Activated T-cell treated with anti-CD3 and anti-CD28 coated beads, Interleukin-2, amount 50 U/mL, for 72 hours (primary cell): Measurements from ENCODE around the gene NUP210. TPM values are rescaled to one million over a fixed set of nuclear protein-coding genes. Genes with fewer than 3 reads are reported as not detected.

Source experiments
- ATAC-seq, 2 donors: fragments of 150-1000 bp; cut with Tn5 transposase; replicated peaks in 1 of 2; 2 replicates each; pipeline ENCODE4 v1.10.0; 2021; ENCODE audit warnings: moderate library complexity in 2 of 2, mild to moderate bottlenecking in 1 of 2
- DNase-seq, 2 donors: peaks; one replicate each; pipeline ENCODE4 v3.0.0; 2021 to 2022; ENCODE audit warnings: mixed read lengths in 1 of 2
- H3K27ac Mint-ChIP-seq: one replicate; pipeline ENCODE4 v1.8.0; 2022; ENCODE audit warnings: mild to moderate bottlenecking, moderate library complexity, mixed read lengths
- H3K27me3 Mint-ChIP-seq: one replicate; pipeline ENCODE4 v1.8.0; 2022; ENCODE audit warnings: low read depth, mixed read lengths
- H3K36me3 Mint-ChIP-seq, 2 donors: one replicate each; pipeline ENCODE4 v1.8.0; 2022; ENCODE audit warnings: mixed read lengths in 2 of 2, mild to moderate bottlenecking in 1 of 2; ENCODE audit not compliant: insufficient read depth in 2 of 2
- H3K4me1 Mint-ChIP-seq: one replicate; pipeline ENCODE4 v1.8.0; 2022; ENCODE audit warnings: low read depth, mixed read lengths
- H3K4me3 Mint-ChIP-seq, 2 donors: one replicate each; pipeline ENCODE4 v1.8.0; 2022; ENCODE audit warnings: mild to moderate bottlenecking in 2 of 2, mixed read lengths in 2 of 2, moderate library complexity in 2 of 2
- H3K9me3 Mint-ChIP-seq, 2 donors: one replicate each; pipeline ENCODE4 v1.8.0; 2022; ENCODE audit warnings: mixed read lengths in 2 of 2
- total RNA-seq, 2 donors: library from RNA; stranded (reverse); gene quantifications; one replicate each; pipeline ENCODE4 v1.2.3, GENCODE V29; 2022

Gene NUP210
- total RNA-seq, 2 donors from 2014 or later, result 138 to 144 TPM

- Mint-ChIP-seq H3K27ac (peak overlapping the region; percentile 83), H3K4me1 (peaks cover 36% of the 10 kb centered on the region)
- no peak for DNase-seq
Measured at GRCh38 chr3:13344663-13345062, 75.5 kb downstream of the NUP210 start.

GRCh38 chr3:13343601-13344000, 76.5 kb downstream of the NUP210 start:
- H3K36me3 Mint-ChIP-seq, result peaks cover 4 to 23% of the 10 kb centered on the region in 2 donors
- H3K9me3 Mint-ChIP-seq, result no peaks in the 10 kb centered on the region
- no peaks in the 10 kb centered on the region for H3K27me3 Mint-ChIP-seq
- H3K4me1 Mint-ChIP-seq, result peaks cover 25% of the 10 kb centered on the region
- no peak overlapping the region for H3K4me3 Mint-ChIP-seq
- no peak overlapping the region for H3K27ac Mint-ChIP-seq
- DNase-seq (no peak), ATAC-seq (no peak)

More at GRCh38 chr3:13344663-13345062, 75.5 kb downstream of the NUP210 start:
- ATAC-seq, result no peak
- Mint-ChIP-seq H3K36me3 (peaks cover 6 to 25% of the 10 kb centered on the region in 2 donors), H3K27me3 (no peaks in the 10 kb centered on the region), H3K9me3 (no peaks in the 10 kb centered on the region), H3K4me3 (no peak overlapping the region)

GRCh38 chr3:13341229-13341905, 78.8 kb downstream of the NUP210 start:
- Mint-ChIP-seq H3K36me3 (peaks cover 4 to 23% of the 10 kb centered on the region in 2 donors), H3K4me1 (peaks cover 4% of the 10 kb centered on the region), H3K27me3 (no peaks in the 10 kb centered on the region), H3K27ac (peak overlapping the region; percentile 63), H3K4me3 (no peak overlapping the region), H3K9me3 (no peaks in the 10 kb centered on the region)
- DNase-seq (no peak), ATAC-seq (no peak)

GRCh38 chr3:13339833-13340232, 80.3 kb downstream of the NUP210 start:
- no peak overlapping the region for H3K27ac Mint-ChIP-seq
- H3K4me3 Mint-ChIP-seq, result no peak overlapping the region
- no peaks in the 10 kb centered on the region for H3K4me1 Mint-ChIP-seq
- ATAC-seq, result no peak
- H3K27me3 Mint-ChIP-seq, result no peaks in the 10 kb centered on the region
- DNase-seq, result no peak
- H3K36me3 Mint-ChIP-seq, result peaks cover 3 to 18% of the 10 kb centered on the region in 2 donors
- no peaks in the 10 kb centered on the region for H3K9me3 Mint-ChIP-seq

- peaks cover 2 to 16% of the 10 kb centered on the region in 2 donors for H3K36me3 Mint-ChIP-seq
- DNase-seq (no peak), ATAC-seq (no peak)
- H3K27ac Mint-ChIP-seq, result no peak overlapping the region
- H3K9me3 Mint-ChIP-seq, result no peaks in the 10 kb centered on the region
- no peak overlapping the region for H3K4me3 Mint-ChIP-seq
- H3K4me1 Mint-ChIP-seq, result no peaks in the 10 kb centered on the region
- H3K27me3 Mint-ChIP-seq, result no peaks in the 10 kb centered on the region
Measured at GRCh38 chr3:13338996-13339395, 81.1 kb downstream of the NUP210 start.

- H3K4me1 Mint-ChIP-seq, result no peaks in the 10 kb centered on the region
- no peaks in the 10 kb centered on the region for H3K9me3 Mint-ChIP-seq
- peak overlapping the region; percentile 83 for H3K27ac Mint-ChIP-seq
- DNase-seq (no peak), ATAC-seq (no peak)
- H3K27me3 Mint-ChIP-seq, result no peaks in the 10 kb centered on the region
- peaks cover 2 to 18% of the 10 kb centered on the region in 2 donors for H3K36me3 Mint-ChIP-seq
- H3K4me3 Mint-ChIP-seq, result no peak overlapping the region
Measured at GRCh38 chr3:13338231-13338630, 81.9 kb downstream of the NUP210 start.

GRCh38 chr3:13336592-13336991, 83.5 kb downstream of the NUP210 start:
- Mint-ChIP-seq H3K27ac (no peak overlapping the region), H3K27me3 (no peaks in the 10 kb centered on the region)
- no peak for DNase-seq

GRCh38 chr3:13335503-13335902, 84.6 kb downstream of the NUP210 start:
- Mint-ChIP-seq H3K27ac (no peak overlapping the region), H3K9me3 (no peaks in the 10 kb centered on the region)
- no peak for ATAC-seq

More at GRCh38 chr3:13336592-13336991, 83.5 kb downstream of the NUP210 start:
- no peak for ATAC-seq
- no peaks in the 10 kb centered on the region for H3K9me3 Mint-ChIP-seq
- peaks cover 3 to 19% of the 10 kb centered on the region in 2 donors for H3K36me3 Mint-ChIP-seq
- no peaks in the 10 kb centered on the region for H3K4me1 Mint-ChIP-seq
- H3K4me3 Mint-ChIP-seq, result no peak overlapping the region

GRCh38 chr3:13335059-13335458, 85.1 kb downstream of the NUP210 start:
- H3K27ac Mint-ChIP-seq, result no peak overlapping the region
- DNase-seq (no peak), ATAC-seq (no peak)
- H3K9me3 Mint-ChIP-seq, result no peaks in the 10 kb centered on the region
- H3K4me1 Mint-ChIP-seq, result no peaks in the 10 kb centered on the region
- H3K27me3 Mint-ChIP-seq, result no peaks in the 10 kb centered on the region
- H3K4me3 Mint-ChIP-seq, result no peak overlapping the region
- H3K36me3 Mint-ChIP-seq, result peaks cover 5 to 20% of the 10 kb centered on the region in 2 donors

More at GRCh38 chr3:13335503-13335902, 84.6 kb downstream of the NUP210 start:
- Mint-ChIP-seq H3K36me3 (peaks cover 5 to 19% of the 10 kb centered on the region in 2 donors), H3K4me3 (no peak overlapping the region), H3K27me3 (no peaks in the 10 kb centered on the region), H3K4me1 (no peaks in the 10 kb centered on the region)
- DNase-seq, result no peak

- H3K27ac Mint-ChIP-seq, result no peak overlapping the region
- no peak for DNase-seq
- H3K4me1 Mint-ChIP-seq, result no peaks in the 10 kb centered on the region
- H3K27me3 Mint-ChIP-seq, result no peaks in the 10 kb centered on the region
- no peak overlapping the region for H3K4me3 Mint-ChIP-seq
- ATAC-seq, result no peak
- peaks cover 5 to 28% of the 10 kb centered on the region in 2 donors for H3K36me3 Mint-ChIP-seq
- H3K9me3 Mint-ChIP-seq, result no peaks in the 10 kb centered on the region
Measured at GRCh38 chr3:13333236-13333897, 86.8 kb downstream of the NUP210 start.

- H3K9me3 Mint-ChIP-seq, result no peaks in the 10 kb centered on the region
- no peak overlapping the region for H3K4me3 Mint-ChIP-seq
- peak overlapping the region; percentile 17 for H3K27ac Mint-ChIP-seq
- ATAC-seq (no peak), DNase-seq (no peak)
- no peaks in the 10 kb centered on the region for H3K4me1 Mint-ChIP-seq
- H3K27me3 Mint-ChIP-seq, result no peaks in the 10 kb centered on the region
- peaks cover 5 to 28% of the 10 kb centered on the region in 2 donors for H3K36me3 Mint-ChIP-seq
Measured at GRCh38 chr3:13332740-13333139, 87.4 kb downstream of the NUP210 start.

- ATAC-seq, result no peak
- H3K36me3 Mint-ChIP-seq, result peaks cover 5 to 26% of the 10 kb centered on the region in 2 donors
- peak overlapping the region; percentile 17 for H3K27ac Mint-ChIP-seq
Measured at GRCh38 chr3:13332158-13332557, 88.0 kb downstream of the NUP210 start.

GRCh38 chr3:13329746-13330145, 90.4 kb downstream of the NUP210 start:
- no peak for ATAC-seq
- H3K9me3 Mint-ChIP-seq, result no peaks in the 10 kb centered on the region
- H3K27me3 Mint-ChIP-seq, result no peaks in the 10 kb centered on the region
- H3K27ac Mint-ChIP-seq, result no peak overlapping the region
- H3K4me3 Mint-ChIP-seq, result no peak overlapping the region
- DNase-seq, result no peak
- peaks cover 6 to 36% of the 10 kb centered on the region in 2 donors for H3K36me3 Mint-ChIP-seq
- H3K4me1 Mint-ChIP-seq, result no peaks in the 10 kb centered on the region

More at GRCh38 chr3:13332158-13332557, 88.0 kb downstream of the NUP210 start:
- Mint-ChIP-seq H3K4me1 (no peaks in the 10 kb centered on the region), H3K4me3 (no peak overlapping the region), H3K9me3 (no peaks in the 10 kb centered on the region), H3K27me3 (no peaks in the 10 kb centered on the region)
- DNase-seq, result no peak
